HepG2 (cell line): ENCODE measurements around the gene AFTPH. TPM values are rescaled to one million over a fixed set of nuclear protein-coding genes. Genes with fewer than 3 reads are reported as not detected.

Experiments
- ATF2 ChIP-seq: sonication (generic); formaldehyde crosslinking; IDR thresholded peaks from 2 replicates; pipeline ENCODE4 v1.4.0; 2020; ENCODE audit warnings: missing genetic modification reagents
- EED ChIP-seq: sonication (generic); formaldehyde crosslinking; IDR thresholded peaks from 2 replicates; pipeline ENCODE4 v1.5.0; 2020; ENCODE audit warnings: mild to moderate bottlenecking, missing genetic modification reagents
- HCFC1 ChIP-seq: fragments of 150-350 bp; IDR thresholded peaks from 2 replicates; pipeline ENCODE4 v1.6.1; 2014; ENCODE audit warnings: low read depth, low read length
- KMT2A ChIP-seq: sonication (generic); formaldehyde crosslinking; IDR thresholded peaks from 2 replicates; pipeline ENCODE4 v1.4.0; 2020; ENCODE audit warnings: missing genetic modification reagents
- NFYC ChIP-seq: IDR thresholded peaks from 2 replicates; pipeline ENCODE4 v1.6.1; 2016; ENCODE audit warnings: missing genetic modification reagents, missing compliant biosample characterization
- PAX8 ChIP-seq: sonication (generic); formaldehyde crosslinking; IDR thresholded peaks from 2 replicates; pipeline ENCODE4 v1.8.0; 2022; ENCODE audit warnings: mild to moderate bottlenecking, missing genetic modification reagents, borderline replicate concordance
- RFX3 ChIP-seq: IDR thresholded peaks from 2 replicates; pipeline ENCODE4 v1.6.1; 2016; ENCODE audit warnings: missing biosample characterization, missing genetic modification reagents
- SSRP1 ChIP-seq: IDR thresholded peaks from 2 replicates; pipeline ENCODE4 v1.6.1; 2016; ENCODE audit warnings: control low read depth
- ZNF431 ChIP-seq: sonication (generic); formaldehyde crosslinking; IDR thresholded peaks from 2 replicates; pipeline ENCODE4 v1.9.0; 2022; ENCODE audit warnings: missing genetic modification reagents, low read depth, mild to moderate bottlenecking, borderline replicate concordance
- ZNF747 ChIP-seq: sonication (generic); formaldehyde crosslinking; IDR thresholded peaks from 2 replicates; pipeline ENCODE4 v1.8.1; 2023; ENCODE audit warnings: missing genetic modification reagents, mild to moderate bottlenecking, borderline replicate concordance
- ZNF883 ChIP-seq: sonication (generic); formaldehyde crosslinking; IDR thresholded peaks from 2 replicates; pipeline ENCODE4 v1.5.1; 2020; ENCODE audit warnings: mild to moderate bottlenecking, missing genetic modification reagents; ENCODE audit errors: not compliant biosample characterization
- polyA plus RNA-seq, 8 experiments: library from polyadenylated mRNA; depleted of rRNA in 3 of 8; stranded (reverse) in 7 of 8; unstranded in 1 of 8; fragments of >200 nt; fragmentation: Illumina TruSeq in 4 of 8; extraction: Trizol in 4 of 8; gene quantifications; 2 replicates each; pipeline versions ENCODE4 v1.2.1 to v1.2.3, GENCODE V29; 2011 to 2016; ENCODE audit warnings: low read depth in 4 of 8, missing spikeins in 1 of 8, mixed read lengths in 1 of 8; ENCODE audit not compliant: insufficient read depth in 1 of 8
- total RNA-seq, 5 experiments: library from RNA; depleted of rRNA; stranded (reverse); fragments of >200 nt; fragmentation: Illumina TruSeq; extraction: Trizol; gene quantifications; 2 replicates each; pipeline ENCODE4 v1.2.3, GENCODE V29; 2016; ENCODE audit warnings: low read depth in 1 of 5
- TF ChIP-seq, protein P1 (sequence below): sonication (generic); formaldehyde crosslinking; IDR thresholded peaks from 2 replicates; pipeline ENCODE4 v1.9.0; 2021; ENCODE audit warnings: missing genetic modification reagents, borderline replicate concordance
- TF ChIP-seq, protein P2 (sequence below): sonication (generic); formaldehyde crosslinking; IDR thresholded peaks from 2 replicates; pipeline ENCODE4 v1.4.0; 2020; ENCODE audit warnings: missing genetic modification reagents
- TF ChIP-seq, protein P3 (sequence below): sonication (generic); formaldehyde crosslinking; IDR thresholded peaks from 2 replicates; pipeline ENCODE4 v1.4.0; 2020; ENCODE audit warnings: missing genetic modification reagents, borderline replicate concordance
- TF ChIP-seq, protein P4 (sequence below): sonication (generic); formaldehyde crosslinking; IDR thresholded peaks from 2 replicates; pipeline ENCODE4 v1.8.1; 2022; ENCODE audit warnings: low read depth, mild to moderate bottlenecking, missing genetic modification reagents

Gene AFTPH
- total and polyA plus RNA-seq, 2 of the 13 experiments (the other 11 are each of a cell fraction or from before 2014, with no cell fraction given) = 27.5 to 36.8 TPM

- TF ChIP-seq, protein P1, sequence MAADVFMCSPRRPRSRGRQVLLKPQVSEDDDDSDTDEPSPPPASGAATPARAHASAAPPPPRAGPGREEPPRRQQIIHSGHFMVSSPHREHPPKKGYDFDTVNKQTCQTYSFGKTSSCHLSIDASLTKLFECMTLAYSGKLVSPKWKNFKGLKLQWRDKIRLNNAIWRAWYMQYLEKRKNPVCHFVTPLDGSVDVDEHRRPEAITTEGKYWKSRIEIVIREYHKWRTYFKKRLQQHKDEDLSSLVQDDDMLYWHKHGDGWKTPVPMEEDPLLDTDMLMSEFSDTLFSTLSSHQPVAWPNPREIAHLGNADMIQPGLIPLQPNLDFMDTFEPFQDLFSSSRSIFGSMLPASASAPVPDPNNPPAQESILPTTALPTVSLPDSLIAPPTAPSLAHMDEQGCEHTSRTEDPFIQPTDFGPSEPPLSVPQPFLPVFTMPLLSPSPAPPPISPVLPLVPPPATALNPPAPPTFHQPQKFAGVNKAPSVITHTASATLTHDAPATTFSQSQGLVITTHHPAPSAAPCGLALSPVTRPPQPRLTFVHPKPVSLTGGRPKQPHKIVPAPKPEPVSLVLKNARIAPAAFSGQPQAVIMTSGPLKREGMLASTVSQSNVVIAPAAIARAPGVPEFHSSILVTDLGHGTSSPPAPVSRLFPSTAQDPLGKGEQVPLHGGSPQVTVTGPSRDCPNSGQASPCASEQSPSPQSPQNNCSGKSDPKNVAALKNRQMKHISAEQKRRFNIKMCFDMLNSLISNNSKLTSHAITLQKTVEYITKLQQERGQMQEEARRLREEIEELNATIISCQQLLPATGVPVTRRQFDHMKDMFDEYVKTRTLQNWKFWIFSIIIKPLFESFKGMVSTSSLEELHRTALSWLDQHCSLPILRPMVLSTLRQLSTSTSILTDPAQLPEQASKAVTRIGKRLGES (CRISPR knock-in tag) = no peak
- TF ChIP-seq ZNF747 (CRISPR knock-in tag) (no peak), ZNF883 (no peak), HCFC1 (no peak), RFX3 (CRISPR knock-in tag) (no peak), PAX8 (peak; percentile 81; the same call in 1 of the 2 replicates), ZNF431 (CRISPR knock-in tag) (0 out of 2 replicates have a peak, but pooled peaks have one; percentile 40), NFYC (CRISPR knock-in tag) (peak; percentile 81), EED (CRISPR knock-in tag) (no peak), ATF2 (CRISPR knock-in tag) (no peak), KMT2A (CRISPR knock-in tag) (peak; percentile 33; the same call in 1 of the 2 replicates), SSRP1 (CRISPR knock-in tag) (no peak)
- TF ChIP-seq, protein P2, sequence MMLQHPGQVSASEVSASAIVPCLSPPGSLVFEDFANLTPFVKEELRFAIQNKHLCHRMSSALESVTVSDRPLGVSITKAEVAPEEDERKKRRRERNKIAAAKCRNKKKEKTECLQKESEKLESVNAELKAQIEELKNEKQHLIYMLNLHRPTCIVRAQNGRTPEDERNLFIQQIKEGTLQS (CRISPR knock-in tag) = 0 out of 2 replicates have a peak, but pooled peaks have one; percentile 30
- TF ChIP-seq, protein P3, sequence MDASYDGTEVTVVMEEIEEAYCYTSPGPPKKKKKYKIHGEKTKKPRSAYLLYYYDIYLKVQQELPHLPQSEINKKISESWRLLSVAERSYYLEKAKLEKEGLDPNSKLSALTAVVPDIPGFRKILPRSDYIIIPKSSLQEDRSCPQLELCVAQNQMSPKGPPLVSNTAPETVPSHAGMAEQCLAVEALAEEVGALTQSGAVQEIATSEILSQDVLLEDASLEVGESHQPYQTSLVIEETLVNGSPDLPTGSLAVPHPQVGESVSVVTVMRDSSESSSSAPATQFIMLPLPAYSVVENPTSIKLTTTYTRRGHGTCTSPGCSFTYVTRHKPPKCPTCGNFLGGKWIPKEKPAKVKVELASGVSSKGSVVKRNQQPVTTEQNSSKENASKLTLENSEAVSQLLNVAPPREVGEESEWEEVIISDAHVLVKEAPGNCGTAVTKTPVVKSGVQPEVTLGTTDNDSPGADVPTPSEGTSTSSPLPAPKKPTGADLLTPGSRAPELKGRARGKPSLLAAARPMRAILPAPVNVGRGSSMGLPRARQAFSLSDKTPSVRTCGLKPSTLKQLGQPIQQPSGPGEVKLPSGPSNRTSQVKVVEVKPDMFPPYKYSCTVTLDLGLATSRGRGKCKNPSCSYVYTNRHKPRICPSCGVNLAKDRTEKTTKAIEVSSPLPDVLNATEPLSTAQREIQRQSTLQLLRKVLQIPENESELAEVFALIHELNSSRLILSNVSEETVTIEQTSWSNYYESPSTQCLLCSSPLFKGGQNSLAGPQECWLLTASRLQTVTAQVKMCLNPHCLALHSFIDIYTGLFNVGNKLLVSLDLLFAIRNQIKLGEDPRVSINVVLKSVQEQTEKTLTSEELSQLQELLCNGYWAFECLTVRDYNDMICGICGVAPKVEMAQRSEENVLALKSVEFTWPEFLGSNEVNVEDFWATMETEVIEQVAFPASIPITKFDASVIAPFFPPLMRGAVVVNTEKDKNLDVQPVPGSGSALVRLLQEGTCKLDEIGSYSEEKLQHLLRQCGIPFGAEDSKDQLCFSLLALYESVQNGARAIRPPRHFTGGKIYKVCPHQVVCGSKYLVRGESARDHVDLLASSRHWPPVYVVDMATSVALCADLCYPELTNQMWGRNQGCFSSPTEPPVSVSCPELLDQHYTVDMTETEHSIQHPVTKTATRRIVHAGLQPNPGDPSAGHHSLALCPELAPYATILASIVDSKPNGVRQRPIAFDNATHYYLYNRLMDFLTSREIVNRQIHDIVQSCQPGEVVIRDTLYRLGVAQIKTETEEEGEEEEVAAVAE (CRISPR knock-in tag) = no peak
- TF ChIP-seq, protein P4, sequence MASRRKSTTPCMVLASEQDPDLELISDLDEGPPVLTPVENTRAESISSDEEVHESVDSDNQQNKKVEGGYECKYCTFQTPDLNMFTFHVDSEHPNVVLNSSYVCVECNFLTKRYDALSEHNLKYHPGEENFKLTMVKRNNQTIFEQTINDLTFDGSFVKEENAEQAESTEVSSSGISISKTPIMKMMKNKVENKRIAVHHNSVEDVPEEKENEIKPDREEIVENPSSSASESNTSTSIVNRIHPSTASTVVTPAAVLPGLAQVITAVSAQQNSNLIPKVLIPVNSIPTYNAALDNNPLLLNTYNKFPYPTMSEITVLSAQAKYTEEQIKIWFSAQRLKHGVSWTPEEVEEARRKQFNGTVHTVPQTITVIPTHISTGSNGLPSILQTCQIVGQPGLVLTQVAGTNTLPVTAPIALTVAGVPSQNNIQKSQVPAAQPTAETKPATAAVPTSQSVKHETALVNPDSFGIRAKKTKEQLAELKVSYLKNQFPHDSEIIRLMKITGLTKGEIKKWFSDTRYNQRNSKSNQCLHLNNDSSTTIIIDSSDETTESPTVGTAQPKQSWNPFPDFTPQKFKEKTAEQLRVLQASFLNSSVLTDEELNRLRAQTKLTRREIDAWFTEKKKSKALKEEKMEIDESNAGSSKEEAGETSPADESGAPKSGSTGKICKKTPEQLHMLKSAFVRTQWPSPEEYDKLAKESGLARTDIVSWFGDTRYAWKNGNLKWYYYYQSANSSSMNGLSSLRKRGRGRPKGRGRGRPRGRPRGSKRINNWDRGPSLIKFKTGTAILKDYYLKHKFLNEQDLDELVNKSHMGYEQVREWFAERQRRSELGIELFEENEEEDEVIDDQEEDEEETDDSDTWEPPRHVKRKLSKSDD = no peak
These were observed 82.6 kb downstream of the AFTPH start (continued) for GRCh38 chr2:64606479-64607363.
